Iris pigment epithelial cell (primary cell): Measurements from ENCODE around the gene TXNDC5.

Experiments used
- DNase-seq: peaks from one replicate; pipeline ENCODE4 v3.0.0-alpha.2; 2011; ENCODE audit warnings: low read depth

TXNDC5 gene

GRCh38 chr6:7851780-7852179 lies 58.8 kb downstream of the TXNDC5 start:
- no peak for DNase-seq

- peak; percentile 15 for DNase-seq
These were observed 62.4 kb downstream of the TXNDC5 start for GRCh38 chr6:7848229-7848628.

- DNase-seq = peak; percentile 64
These were observed 63.4 kb downstream of the TXNDC5 start for GRCh38 chr6:7846966-7847818.

GRCh38 chr6:7841781-7842468 lies 68.7 kb downstream of the TXNDC5 start:
- DNase-seq = no peak

- DNase-seq = no peak
These were observed 74.1 kb downstream of the TXNDC5 start for GRCh38 chr6:7836371-7837026.

GRCh38 chr6:7833751-7834070 lies 76.9 kb downstream of the TXNDC5 start:
- DNase-seq = no peak

GRCh38 chr6:7832904-7833750 lies 77.5 kb downstream of the TXNDC5 start:
- no peak for DNase-seq
